ENCODE results near the gene ANAPC7.
"Not testable (repeated sequence)": the region's sequence is repeated elsewhere in the genome, so short reads cannot be mapped to it uniquely, and the experiment has no call there.

Gene ANAPC7

GRCh38 chr12:110403146-110403975, at the start of gene ANAPC7:
Gene ANAPC7, minus strand, starts transcription at chr12:110403708. Its CDS starts 81 bp downstream, at chr12:110403627.
- DNase-seq (ENCODE audit: low read depth): peak; percentile 73

GRCh38 chr12:110451263-110451662, 47.8 kb upstream of the ANAPC7 start:
- no peak for DNase-seq (ENCODE audit: low read depth)

GRCh38 chr12:110449799-110450497, 46.4 kb upstream of the ANAPC7 start, which contains the start of gene ARPC3:
Gene ARPC3, minus strand, starts transcription at chr12:110450337. Its CDS starts 77 bp downstream, at chr12:110450260.
- peak; percentile 91 for DNase-seq (ENCODE audit: low read depth)

GRCh38 chr12:110444455-110444854, 40.9 kb upstream of the ANAPC7 start:
- no peak for DNase-seq (ENCODE audit: low read depth)

GRCh38 chr12:110436231-110436630, 32.7 kb upstream of the ANAPC7 start:
- no peak for DNase-seq (ENCODE audit: low read depth)

GRCh38 chr12:110431957-110432587, 28.6 kb upstream of the ANAPC7 start:
- DNase-seq (ENCODE audit: low read depth): no peak

- not testable (repeated sequence) for DNase-seq (ENCODE audit: low read depth)
These were observed 26.2 kb upstream of the ANAPC7 start for GRCh38 chr12:110429676-110430075.

GRCh38 chr12:110426406-110426805, 22.9 kb upstream of the ANAPC7 start:
- DNase-seq (ENCODE audit: low read depth): no peak

- no peak for DNase-seq (ENCODE audit: low read depth)
These were observed 20.7 kb upstream of the ANAPC7 start for GRCh38 chr12:110424237-110424636.

- no peak for DNase-seq (ENCODE audit: low read depth)
These were observed 18.2 kb upstream of the ANAPC7 start for GRCh38 chr12:110421701-110422100.

GRCh38 chr12:110421159-110421661, 17.7 kb upstream of the ANAPC7 start:
- DNase-seq (ENCODE audit: low read depth): no peak

- DNase-seq (ENCODE audit: low read depth): not testable (repeated sequence)
These were observed 17.1 kb upstream of the ANAPC7 start for GRCh38 chr12:110420644-110421043.

GRCh38 chr12:110417113-110417512, 13.6 kb upstream of the ANAPC7 start:
- not testable (repeated sequence) for DNase-seq (ENCODE audit: low read depth)

GRCh38 chr12:110410086-110410485, 6.6 kb upstream of the ANAPC7 start:
- not testable (repeated sequence) for DNase-seq (ENCODE audit: low read depth)

- not testable (repeated sequence) for DNase-seq (ENCODE audit: low read depth)
These were observed 1.7 kb upstream of the ANAPC7 start for GRCh38 chr12:110405126-110405662.

GRCh38 chr12:110403976-110404682, 621 bp upstream of the ANAPC7 start:
- peak; percentile 67 for DNase-seq (ENCODE audit: low read depth)

- no peak for DNase-seq (ENCODE audit: low read depth)
These were observed 20.8 kb downstream of the ANAPC7 start for GRCh38 chr12:110382683-110383082.

GRCh38 chr12:110379631-110380030, 23.9 kb downstream of the ANAPC7 start:
- no peak for DNase-seq (ENCODE audit: low read depth)

- DNase-seq (ENCODE audit: low read depth): no peak
These were observed 24.3 kb downstream of the ANAPC7 start for GRCh38 chr12:110379197-110379596.

- DNase-seq (ENCODE audit: low read depth): not testable (repeated sequence)
These were observed 25.2 kb downstream of the ANAPC7 start for GRCh38 chr12:110378131-110378790.

Data from activated T-helper 1 cell treated with Interleukin-2 at 50 U/mL for 16 hours (primary cell).